GM23338 (cell line): Measurements from ENCODE around the gene CAMSAP2. TPM values are rescaled to one million over a fixed set of nuclear protein-coding genes. Genes with fewer than 3 reads are reported as not detected.

Experiments used
- ATAC-seq: fragments of 200-7000 bp; cut with Tn5 transposase; 3 replicates; pipeline ENCODE4 v1.9.1; 2020
- DNase-seq: peaks from one replicate; pipeline ENCODE4 v3.0.0-alpha.2; 2015; ENCODE audit warnings: low spot score
- H2AFZ ChIP-seq: fragments of 200-600 bp; sonication (generic); 2 replicates; pipeline ENCODE4 v1.8.0; 2016; ENCODE audit warnings: antibody characterized with exemption, mild to moderate bottlenecking, moderate library complexity
- H3F3A ChIP-seq: fragments of 200-600 bp; sonication (generic); replicated peaks from 2 replicates; pipeline ENCODE4 v1.8.0; 2017; ENCODE audit warnings: antibody characterized with exemption, mixed run types, low read depth
- H3K27ac ChIP-seq: fragments of 200-600 bp; sonication (generic); 2 replicates; pipeline ENCODE4 v1.6.1; 2016; ENCODE audit warnings: low read depth
- H3K27me3 ChIP-seq: fragments of 200-600 bp; sonication (generic); 2 replicates; pipeline ENCODE4 v1.8.0; 2016; ENCODE audit warnings: mild to moderate bottlenecking, mixed run types, moderate library complexity; ENCODE audit not compliant: insufficient read depth
- H3K36me3 ChIP-seq: fragments of 200-600 bp; sonication (generic); 2 replicates; pipeline ENCODE4 v1.8.0; 2016; ENCODE audit warnings: mild to moderate bottlenecking; ENCODE audit not compliant: insufficient read depth
- H3K4me1 ChIP-seq: fragments of 200-600 bp; sonication (generic); 2 replicates; pipeline ENCODE4 v1.8.0; 2016; ENCODE audit warnings: mild to moderate bottlenecking, moderate library complexity; ENCODE audit not compliant: insufficient read depth
- H3K4me2 ChIP-seq: fragments of 200-600 bp; sonication (generic); 2 replicates; pipeline ENCODE4 v1.7.1; 2017; ENCODE audit warnings: mixed run types
- H3K4me3 ChIP-seq: fragments of 200-600 bp; sonication (generic); 2 replicates; pipeline ENCODE4 v1.6.1; 2016; ENCODE audit warnings: mixed run types
- H3K79me2 ChIP-seq: fragments of 200-600 bp; sonication (generic); replicated peaks from 2 replicates; pipeline ENCODE4 v1.8.0; 2017; ENCODE audit warnings: mild to moderate bottlenecking; ENCODE audit not compliant: insufficient read depth
- H3K9me2 ChIP-seq: fragments of 200-600 bp; sonication (generic); 2 replicates; pipeline ENCODE4 v1.8.0; 2017; ENCODE audit not compliant: insufficient read depth
- H4K20me1 ChIP-seq: fragments of 200-600 bp; sonication (generic); replicated peaks from 2 replicates; pipeline ENCODE4 v1.8.0; 2017; ENCODE audit warnings: mild to moderate bottlenecking; ENCODE audit not compliant: insufficient read depth
- H3K27ac Mint-ChIP-seq: 2 replicates; pipeline ENCODE4 v1.8.0; 2020; ENCODE audit warnings: inconsistent platforms, mild to moderate bottlenecking, moderate library complexity, mixed read lengths
- H3K27me3 Mint-ChIP-seq: 3 replicates; pipeline ENCODE4 v1.8.0; 2022; ENCODE audit warnings: low read depth, mild to moderate bottlenecking, moderate library complexity, mixed read lengths, inconsistent platforms; ENCODE audit not compliant: insufficient read depth, poor library complexity
- H3K36me3 Mint-ChIP-seq: 3 replicates; pipeline ENCODE4 v1.8.0; 2021; ENCODE audit warnings: low read depth, mild to moderate bottlenecking, inconsistent platforms, moderate library complexity, mixed read lengths
- H3K4me1 Mint-ChIP-seq: 3 replicates; pipeline ENCODE4 v1.8.0; 2020; ENCODE audit warnings: mild to moderate bottlenecking, inconsistent platforms, mixed read lengths
- H3K4me3 Mint-ChIP-seq: 3 replicates; pipeline ENCODE4 v1.8.0; 2021; ENCODE audit warnings: moderate library complexity, mild to moderate bottlenecking, inconsistent platforms, mixed read lengths
- H3K9me3 Mint-ChIP-seq: 3 replicates; pipeline ENCODE4 v1.8.0; 2020; ENCODE audit warnings: moderate library complexity, mild to moderate bottlenecking, inconsistent platforms, mixed read lengths
- CREB1 ChIP-seq: fragments of 250-450 bp; sonication (Bioruptor Pico); IDR thresholded peaks from 2 replicates; pipeline ENCODE4 v1.5.0; 2020; ENCODE audit warnings: low read depth, mild to moderate bottlenecking, moderate library complexity
- EZH2 ChIP-seq: fragments of 200-600 bp; sonication (generic); IDR thresholded peaks from one replicate; pipeline ENCODE4 v1.8.0; 2017; ENCODE audit warnings: antibody characterized with exemption, mild to moderate bottlenecking, low read depth; ENCODE audit not compliant: unreplicated experiment
- EZH2phosphoT487 ChIP-seq: fragments of 200-600 bp; sonication (generic); IDR thresholded peaks from one replicate; pipeline ENCODE4 v1.8.1; 2018; ENCODE audit warnings: antibody characterized with exemption; ENCODE audit not compliant: unreplicated experiment
- JUNB ChIP-seq: IDR thresholded peaks from one replicate; pipeline ENCODE4 v1.6.1; 2016; ENCODE audit warnings: antibody characterized with exemption; ENCODE audit not compliant: unreplicated experiment
- NANOG ChIP-seq: IDR thresholded peaks from 2 replicates; pipeline ENCODE4 v1.6.1; 2016; ENCODE audit warnings: antibody characterized with exemption, borderline replicate concordance
- POLR2AphosphoS5 ChIP-seq: IDR thresholded peaks from 2 replicates; pipeline ENCODE4 v1.6.1; 2016; ENCODE audit warnings: antibody characterized with exemption, low read depth
- STAT1 ChIP-seq: IDR thresholded peaks from one replicate; pipeline ENCODE4 v1.6.1; 2016; ENCODE audit warnings: antibody characterized with exemption; ENCODE audit not compliant: unreplicated experiment
- ZNF114 ChIP-seq: fragments of 250-450 bp; sonication (Bioruptor Pico); IDR thresholded peaks from 2 replicates; pipeline ENCODE4 v1.5.0; 2020; ENCODE audit warnings: mild to moderate bottlenecking, moderate library complexity
- ZNF331 ChIP-seq: fragments of 250-450 bp; sonication (Bioruptor Pico); IDR thresholded peaks from 2 replicates; pipeline ENCODE4 v1.5.0; 2020; ENCODE audit warnings: low read depth, mild to moderate bottlenecking, moderate library complexity
- polyA plus RNA-seq: library from polyadenylated mRNA; unstranded; fragments of >200 nt; fragmentation: Nextera tagmentation; extraction: Ambion mirVana; gene quantifications from 2 replicates; pipeline ENCODE4 v1.2.1, GENCODE V29; 2016
- total RNA-seq: library from RNA; depleted of rRNA; stranded (reverse); fragments of >200 nt; shearing (Covaris generic); gene quantifications from 2 replicates; pipeline ENCODE4 v1.2.3, GENCODE V29; 2014
- TF ChIP-seq, protein P1 (sequence below): IDR thresholded peaks from 2 replicates; pipeline ENCODE4 v1.6.1; 2016; ENCODE audit warnings: antibody characterized with exemption
- TF ChIP-seq, protein P2 (sequence below), 2 experiments: fragments of 200-600 bp in 1 of 2; sonication (generic) in 1 of 2; conservative IDR thresholded peaks; 2 replicates each; pipeline versions ENCODE4 v1.5.1 to v1.6.1; 2016 to 2017; ENCODE audit warnings: antibody characterized with exemption in 2 of 2, low read depth in 2 of 2, mild to moderate bottlenecking in 2 of 2, moderate library complexity in 1 of 2
- TF ChIP-seq, protein P3 (sequence below): IDR thresholded peaks from one replicate; pipeline ENCODE4 v1.6.1; 2018; ENCODE audit warnings: antibody characterized with exemption; ENCODE audit not compliant: unreplicated experiment
- TF ChIP-seq, protein P4 (sequence below): fragments of 250-450 bp; sonication (Bioruptor Pico); IDR thresholded peaks from 2 replicates; pipeline ENCODE4 v1.5.0; 2020; ENCODE audit warnings: mild to moderate bottlenecking, moderate library complexity

Gene CAMSAP2
- total and polyA plus RNA-seq, 2 experiments from 2014 or later: 9.1 to 21.3 TPM

DNA sequence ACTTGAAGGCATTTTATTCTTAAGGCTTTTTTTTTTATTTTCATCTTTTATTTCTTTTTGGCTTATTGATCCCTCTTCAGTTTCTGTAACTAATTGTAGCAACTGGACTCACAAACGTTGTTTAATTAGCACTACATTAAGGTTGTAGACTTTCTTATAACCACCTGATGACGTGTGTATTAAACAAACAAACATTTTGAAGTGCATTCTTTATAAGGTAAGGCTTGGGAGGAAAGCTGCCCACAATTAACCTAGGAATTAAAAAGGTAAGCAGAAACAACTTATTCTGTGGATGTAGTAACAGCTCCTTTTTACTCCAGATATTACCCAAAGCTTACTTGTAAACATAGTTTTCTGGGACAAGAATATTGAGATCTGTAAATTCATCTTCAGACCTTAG is 55.0 kb downstream of the CAMSAP2 start:
- Mint-ChIP-seq H3K27me3 (no peaks in the 10 kb centered on the region), H3K9me3 (peaks cover 5% of the 10 kb centered on the region; the same call in 1 of the 3 replicates), H3K36me3 (peaks cover 12% of the 10 kb centered on the region; the same call in 2 of the 3 replicates), H3K4me3 (no peak overlapping the region), H3K4me1 (peaks cover 5% of the 10 kb centered on the region; the same call in 2 of the 3 replicates), H3K27ac (no peak overlapping the region)
- Histone ChIP-seq H3K27ac (no peak overlapping the region), H3K36me3 (no peaks in the 10 kb centered on the region), H3K4me1 (peaks cover 5% of the 10 kb centered on the region; the same call in 1 of the 2 replicates), H4K20me1 (peaks cover 8% of the 10 kb centered on the region; the same call in 1 of the 2 replicates), H3K9me2 (no peaks in the 10 kb centered on the region), H3F3A (no peaks in the 10 kb centered on the region), H3K4me2 (no peak overlapping the region), H2AFZ (no peak overlapping the region), H3K27me3 (no peaks in the 10 kb centered on the region), H3K4me3 (no peak overlapping the region), H3K79me2 (peaks cover 70% of the 10 kb centered on the region)
- DNase-seq: no peak
- ATAC-seq: no peak
- TF ChIP-seq EZH2phosphoT487 (no peak), JUNB (no peak), POLR2AphosphoS5 (no peak), CREB1 (no peak), STAT1 (no peak), EZH2 (no peak), NANOG (no peak), ZNF114 (CRISPR knock-in tag) (no peak), ZNF331 (CRISPR knock-in tag) (no peak)
- TF ChIP-seq, protein P1, sequence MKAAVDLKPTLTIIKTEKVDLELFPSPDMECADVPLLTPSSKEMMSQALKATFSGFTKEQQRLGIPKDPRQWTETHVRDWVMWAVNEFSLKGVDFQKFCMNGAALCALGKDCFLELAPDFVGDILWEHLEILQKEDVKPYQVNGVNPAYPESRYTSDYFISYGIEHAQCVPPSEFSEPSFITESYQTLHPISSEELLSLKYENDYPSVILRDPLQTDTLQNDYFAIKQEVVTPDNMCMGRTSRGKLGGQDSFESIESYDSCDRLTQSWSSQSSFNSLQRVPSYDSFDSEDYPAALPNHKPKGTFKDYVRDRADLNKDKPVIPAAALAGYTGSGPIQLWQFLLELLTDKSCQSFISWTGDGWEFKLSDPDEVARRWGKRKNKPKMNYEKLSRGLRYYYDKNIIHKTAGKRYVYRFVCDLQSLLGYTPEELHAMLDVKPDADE: no peak
- TF ChIP-seq, protein P2, sequence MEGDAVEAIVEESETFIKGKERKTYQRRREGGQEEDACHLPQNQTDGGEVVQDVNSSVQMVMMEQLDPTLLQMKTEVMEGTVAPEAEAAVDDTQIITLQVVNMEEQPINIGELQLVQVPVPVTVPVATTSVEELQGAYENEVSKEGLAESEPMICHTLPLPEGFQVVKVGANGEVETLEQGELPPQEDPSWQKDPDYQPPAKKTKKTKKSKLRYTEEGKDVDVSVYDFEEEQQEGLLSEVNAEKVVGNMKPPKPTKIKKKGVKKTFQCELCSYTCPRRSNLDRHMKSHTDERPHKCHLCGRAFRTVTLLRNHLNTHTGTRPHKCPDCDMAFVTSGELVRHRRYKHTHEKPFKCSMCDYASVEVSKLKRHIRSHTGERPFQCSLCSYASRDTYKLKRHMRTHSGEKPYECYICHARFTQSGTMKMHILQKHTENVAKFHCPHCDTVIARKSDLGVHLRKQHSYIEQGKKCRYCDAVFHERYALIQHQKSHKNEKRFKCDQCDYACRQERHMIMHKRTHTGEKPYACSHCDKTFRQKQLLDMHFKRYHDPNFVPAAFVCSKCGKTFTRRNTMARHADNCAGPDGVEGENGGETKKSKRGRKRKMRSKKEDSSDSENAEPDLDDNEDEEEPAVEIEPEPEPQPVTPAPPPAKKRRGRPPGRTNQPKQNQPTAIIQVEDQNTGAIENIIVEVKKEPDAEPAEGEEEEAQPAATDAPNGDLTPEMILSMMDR (conservative IDR thresholded peaks at IDR 0.05; ENCODE audit: low read depth in 2 of 2): no peak
- TF ChIP-seq, protein P3, sequence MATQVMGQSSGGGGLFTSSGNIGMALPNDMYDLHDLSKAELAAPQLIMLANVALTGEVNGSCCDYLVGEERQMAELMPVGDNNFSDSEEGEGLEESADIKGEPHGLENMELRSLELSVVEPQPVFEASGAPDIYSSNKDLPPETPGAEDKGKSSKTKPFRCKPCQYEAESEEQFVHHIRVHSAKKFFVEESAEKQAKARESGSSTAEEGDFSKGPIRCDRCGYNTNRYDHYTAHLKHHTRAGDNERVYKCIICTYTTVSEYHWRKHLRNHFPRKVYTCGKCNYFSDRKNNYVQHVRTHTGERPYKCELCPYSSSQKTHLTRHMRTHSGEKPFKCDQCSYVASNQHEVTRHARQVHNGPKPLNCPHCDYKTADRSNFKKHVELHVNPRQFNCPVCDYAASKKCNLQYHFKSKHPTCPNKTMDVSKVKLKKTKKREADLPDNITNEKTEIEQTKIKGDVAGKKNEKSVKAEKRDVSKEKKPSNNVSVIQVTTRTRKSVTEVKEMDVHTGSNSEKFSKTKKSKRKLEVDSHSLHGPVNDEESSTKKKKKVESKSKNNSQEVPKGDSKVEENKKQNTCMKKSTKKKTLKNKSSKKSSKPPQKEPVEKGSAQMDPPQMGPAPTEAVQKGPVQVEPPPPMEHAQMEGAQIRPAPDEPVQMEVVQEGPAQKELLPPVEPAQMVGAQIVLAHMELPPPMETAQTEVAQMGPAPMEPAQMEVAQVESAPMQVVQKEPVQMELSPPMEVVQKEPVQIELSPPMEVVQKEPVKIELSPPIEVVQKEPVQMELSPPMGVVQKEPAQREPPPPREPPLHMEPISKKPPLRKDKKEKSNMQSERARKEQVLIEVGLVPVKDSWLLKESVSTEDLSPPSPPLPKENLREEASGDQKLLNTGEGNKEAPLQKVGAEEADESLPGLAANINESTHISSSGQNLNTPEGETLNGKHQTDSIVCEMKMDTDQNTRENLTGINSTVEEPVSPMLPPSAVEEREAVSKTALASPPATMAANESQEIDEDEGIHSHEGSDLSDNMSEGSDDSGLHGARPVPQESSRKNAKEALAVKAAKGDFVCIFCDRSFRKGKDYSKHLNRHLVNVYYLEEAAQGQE: no peak
- TF ChIP-seq, protein P4, sequence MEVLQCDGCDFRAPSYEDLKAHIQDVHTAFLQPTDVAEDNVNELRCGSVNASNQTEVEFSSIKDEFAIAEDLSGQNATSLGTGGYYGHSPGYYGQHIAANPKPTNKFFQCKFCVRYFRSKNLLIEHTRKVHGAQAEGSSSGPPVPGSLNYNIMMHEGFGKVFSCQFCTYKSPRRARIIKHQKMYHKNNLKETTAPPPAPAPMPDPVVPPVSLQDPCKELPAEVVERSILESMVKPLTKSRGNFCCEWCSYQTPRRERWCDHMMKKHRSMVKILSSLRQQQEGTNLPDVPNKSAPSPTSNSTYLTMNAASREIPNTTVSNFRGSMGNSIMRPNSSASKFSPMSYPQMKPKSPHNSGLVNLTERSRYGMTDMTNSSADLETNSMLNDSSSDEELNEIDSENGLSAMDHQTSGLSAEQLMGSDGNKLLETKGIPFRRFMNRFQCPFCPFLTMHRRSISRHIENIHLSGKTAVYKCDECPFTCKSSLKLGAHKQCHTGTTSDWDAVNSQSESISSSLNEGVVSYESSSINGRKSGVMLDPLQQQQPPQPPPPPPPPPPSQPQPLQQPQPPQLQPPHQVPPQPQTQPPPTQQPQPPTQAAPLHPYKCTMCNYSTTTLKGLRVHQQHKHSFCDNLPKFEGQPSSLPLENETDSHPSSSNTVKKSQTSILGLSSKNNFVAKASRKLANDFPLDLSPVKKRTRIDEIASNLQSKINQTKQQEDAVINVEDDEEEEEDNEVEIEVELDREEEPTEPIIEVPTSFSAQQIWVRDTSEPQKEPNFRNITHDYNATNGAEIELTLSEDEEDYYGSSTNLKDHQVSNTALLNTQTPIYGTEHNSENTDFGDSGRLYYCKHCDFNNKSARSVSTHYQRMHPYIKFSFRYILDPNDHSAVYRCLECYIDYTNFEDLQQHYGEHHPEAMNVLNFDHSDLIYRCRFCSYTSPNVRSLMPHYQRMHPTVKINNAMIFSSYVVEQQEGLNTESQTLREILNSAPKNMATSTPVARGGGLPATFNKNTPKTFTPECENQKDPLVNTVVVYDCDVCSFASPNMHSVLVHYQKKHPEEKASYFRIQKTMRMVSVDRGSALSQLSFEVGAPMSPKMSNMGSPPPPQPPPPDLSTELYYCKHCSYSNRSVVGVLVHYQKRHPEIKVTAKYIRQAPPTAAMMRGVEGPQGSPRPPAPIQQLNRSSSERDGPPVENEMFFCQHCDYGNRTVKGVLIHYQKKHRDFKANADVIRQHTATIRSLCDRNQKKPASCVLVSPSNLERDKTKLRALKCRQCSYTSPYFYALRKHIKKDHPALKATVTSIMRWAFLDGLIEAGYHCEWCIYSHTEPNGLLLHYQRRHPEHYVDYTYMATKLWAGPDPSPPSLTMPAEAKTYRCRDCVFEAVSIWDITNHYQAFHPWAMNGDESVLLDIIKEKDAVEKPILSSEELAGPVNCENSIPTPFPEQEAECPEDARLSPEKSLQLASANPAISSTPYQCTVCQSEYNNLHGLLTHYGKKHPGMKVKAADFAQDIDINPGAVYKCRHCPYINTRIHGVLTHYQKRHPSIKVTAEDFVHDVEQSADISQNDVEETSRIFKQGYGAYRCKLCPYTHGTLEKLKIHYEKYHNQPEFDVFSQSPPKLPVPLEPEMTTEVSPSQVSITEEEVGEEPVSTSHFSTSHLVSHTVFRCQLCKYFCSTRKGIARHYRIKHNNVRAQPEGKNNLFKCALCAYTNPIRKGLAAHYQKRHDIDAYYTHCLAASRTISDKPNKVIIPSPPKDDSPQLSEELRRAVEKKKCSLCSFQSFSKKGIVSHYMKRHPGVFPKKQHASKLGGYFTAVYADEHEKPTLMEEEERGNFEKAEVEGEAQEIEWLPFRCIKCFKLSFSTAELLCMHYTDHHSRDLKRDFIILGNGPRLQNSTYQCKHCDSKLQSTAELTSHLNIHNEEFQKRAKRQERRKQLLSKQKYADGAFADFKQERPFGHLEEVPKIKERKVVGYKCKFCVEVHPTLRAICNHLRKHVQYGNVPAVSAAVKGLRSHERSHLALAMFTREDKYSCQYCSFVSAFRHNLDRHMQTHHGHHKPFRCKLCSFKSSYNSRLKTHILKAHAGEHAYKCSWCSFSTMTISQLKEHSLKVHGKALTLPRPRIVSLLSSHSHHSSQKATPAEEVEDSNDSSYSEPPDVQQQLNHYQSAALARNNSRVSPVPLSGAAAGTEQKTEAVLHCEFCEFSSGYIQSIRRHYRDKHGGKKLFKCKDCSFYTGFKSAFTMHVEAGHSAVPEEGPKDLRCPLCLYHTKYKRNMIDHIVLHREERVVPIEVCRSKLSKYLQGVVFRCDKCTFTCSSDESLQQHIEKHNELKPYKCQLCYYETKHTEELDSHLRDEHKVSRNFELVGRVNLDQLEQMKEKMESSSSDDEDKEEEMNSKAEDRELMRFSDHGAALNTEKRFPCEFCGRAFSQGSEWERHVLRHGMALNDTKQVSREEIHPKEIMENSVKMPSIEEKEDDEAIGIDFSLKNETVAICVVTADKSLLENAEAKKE (CRISPR knock-in tag): no peak
